Central memory CD8-positive, alpha-beta T cell (primary cell): ENCODE results near the gene FAM221A.

ENCODE experiments used
- ATAC-seq: fragments of 150-1000 bp; cut with Tn5 transposase; replicated peaks from 2 replicates; pipeline ENCODE4 v1.10.0; 2022; ENCODE audit warnings: mild to moderate bottlenecking, moderate FRiP score, moderate number of reproducible peaks; ENCODE audit not compliant: poor library complexity, severe bottlenecking; ENCODE audit errors: extremely low read depth
- DNase-seq, 2 donors: peaks; one replicate each; pipeline ENCODE4 v3.0.0; 2021; ENCODE audit warnings: low spot score in 2 of 2
- H3K27ac Mint-ChIP-seq: one replicate; pipeline ENCODE4 v1.8.0; 2022; ENCODE audit warnings: low read depth, mild to moderate bottlenecking, moderate library complexity, mixed read lengths
- H3K27me3 Mint-ChIP-seq: one replicate; pipeline ENCODE4 v1.8.0; 2022; ENCODE audit warnings: mixed read lengths
- H3K36me3 Mint-ChIP-seq: one replicate; pipeline ENCODE4 v1.8.0; 2022; ENCODE audit warnings: mild to moderate bottlenecking, moderate library complexity, mixed read lengths; ENCODE audit not compliant: insufficient read depth
- H3K4me1 Mint-ChIP-seq: one replicate; pipeline ENCODE4 v1.8.0; 2022; ENCODE audit warnings: mixed read lengths
- H3K4me3 Mint-ChIP-seq: one replicate; pipeline ENCODE4 v1.8.0; 2022; ENCODE audit warnings: mild to moderate bottlenecking, moderate library complexity, mixed read lengths
- H3K9me3 Mint-ChIP-seq: one replicate; pipeline ENCODE4 v1.8.0; 2022; ENCODE audit warnings: mixed read lengths

Gene FAM221A, protein sequence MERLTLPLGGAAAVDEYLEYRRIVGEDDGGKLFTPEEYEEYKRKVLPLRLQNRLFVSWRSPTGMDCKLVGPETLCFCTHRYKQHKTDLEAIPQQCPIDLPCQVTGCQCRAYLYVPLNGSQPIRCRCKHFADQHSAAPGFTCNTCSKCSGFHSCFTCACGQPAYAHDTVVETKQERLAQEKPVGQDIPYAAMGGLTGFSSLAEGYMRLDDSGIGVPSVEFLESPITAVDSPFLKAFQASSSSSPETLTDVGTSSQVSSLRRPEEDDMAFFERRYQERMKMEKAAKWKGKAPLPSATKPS

DNA sequence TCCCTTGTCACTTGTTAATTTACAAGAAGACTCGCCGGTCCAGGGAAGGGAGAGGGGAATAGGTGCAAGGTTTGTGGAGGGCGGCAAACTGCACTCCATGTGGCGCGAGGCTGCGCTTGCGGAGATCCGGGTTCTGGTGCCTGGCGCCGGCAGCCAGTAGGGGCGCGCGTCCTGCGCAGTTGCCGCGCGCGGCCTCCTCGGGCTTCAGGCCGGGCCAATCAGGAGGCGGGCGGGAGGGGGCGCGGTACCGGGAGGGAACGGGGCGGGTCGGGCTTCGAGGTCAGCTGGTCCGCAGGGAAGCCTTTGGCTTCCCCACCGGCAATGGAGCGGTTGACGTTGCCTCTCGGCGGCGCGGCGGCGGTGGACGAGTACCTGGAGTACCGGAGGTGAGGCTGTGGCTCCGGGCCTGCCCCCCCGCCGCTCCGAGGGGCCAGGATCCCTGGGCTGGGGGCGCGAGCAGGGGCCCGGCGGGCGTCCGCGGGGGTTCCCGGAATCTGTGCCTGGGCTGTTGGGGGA is at the start of gene FAM221A:
Gene FAM221A (plus strand): TSS at position 302 of the 516 bp plus-strand sequence. CDS start 20 bp downstream, at position 322.
- Mint-ChIP-seq H3K27me3 (no peaks in the 10 kb centered on the region), H3K9me3 (no peaks in the 10 kb centered on the region), H3K36me3 (peaks cover 7% of the 10 kb centered on the region), H3K4me1 (no peaks in the 10 kb centered on the region), H3K27ac (peak within 1 kb of the TSS; percentile 44), H3K4me3 (peak within 1 kb of the TSS; percentile 87)
- peak; percentile 95 for ATAC-seq
- peak; percentile 49 to 51 for DNase-seq

DNA sequence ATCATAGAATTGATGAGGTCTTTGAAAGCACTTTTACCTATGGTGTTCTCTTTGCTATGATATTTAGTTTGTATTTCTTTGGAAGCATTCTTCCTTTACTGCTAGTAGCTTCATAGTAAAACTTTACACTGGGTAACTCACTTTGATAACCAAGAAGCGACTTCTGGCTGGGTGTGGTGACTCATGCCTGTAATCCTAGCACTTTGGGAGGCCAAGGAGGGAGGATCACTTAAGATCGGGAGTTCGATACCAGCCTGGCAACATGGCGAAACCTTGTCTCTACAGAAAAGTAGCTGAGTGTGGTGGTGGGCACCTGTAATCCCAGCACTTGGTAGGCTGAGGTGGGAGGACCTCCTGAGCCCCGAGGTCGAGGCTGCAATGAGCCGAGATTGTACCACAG is 46.6 kb upstream of the FAM221A start:
- Mint-ChIP-seq H3K27ac (no peak overlapping the region), H3K4me1 (peaks cover 5% of the 10 kb centered on the region), H3K9me3 (no peaks in the 10 kb centered on the region), H3K27me3 (no peaks in the 10 kb centered on the region), H3K36me3 (peaks cover 6% of the 10 kb centered on the region), H3K4me3 (no peak overlapping the region)
- DNase-seq = no peak
- ATAC-seq = no peak

DNA sequence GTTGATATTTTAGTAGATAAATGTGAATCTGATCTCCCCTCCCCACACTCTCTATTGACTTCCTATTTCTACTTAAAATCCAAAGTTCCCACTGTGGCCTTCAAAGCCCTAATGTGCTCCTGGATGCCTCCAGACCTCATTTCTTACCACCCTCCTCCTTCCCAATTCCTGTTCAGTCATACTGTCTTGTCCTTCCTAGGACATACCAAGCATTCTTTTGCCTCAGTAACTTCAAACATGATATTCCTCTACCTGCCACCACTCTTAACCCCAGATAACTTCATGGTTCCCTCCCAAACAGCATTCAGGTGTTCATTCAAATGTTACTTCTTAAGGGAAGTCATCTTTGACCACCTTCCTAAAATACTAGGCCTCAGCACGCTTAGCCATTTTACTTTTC is 34.2 kb upstream of the FAM221A start:
- DNase-seq = no peak
- no peaks in the 10 kb centered on the region for H3K9me3 Mint-ChIP-seq
- H3K36me3 Mint-ChIP-seq = peaks cover 3% of the 10 kb centered on the region
- no peaks in the 10 kb centered on the region for H3K27me3 Mint-ChIP-seq
- H3K27ac Mint-ChIP-seq = no peak overlapping the region
- ATAC-seq = no peak
- no peak overlapping the region for H3K4me3 Mint-ChIP-seq
- H3K4me1 Mint-ChIP-seq = no peaks in the 10 kb centered on the region

DNA sequence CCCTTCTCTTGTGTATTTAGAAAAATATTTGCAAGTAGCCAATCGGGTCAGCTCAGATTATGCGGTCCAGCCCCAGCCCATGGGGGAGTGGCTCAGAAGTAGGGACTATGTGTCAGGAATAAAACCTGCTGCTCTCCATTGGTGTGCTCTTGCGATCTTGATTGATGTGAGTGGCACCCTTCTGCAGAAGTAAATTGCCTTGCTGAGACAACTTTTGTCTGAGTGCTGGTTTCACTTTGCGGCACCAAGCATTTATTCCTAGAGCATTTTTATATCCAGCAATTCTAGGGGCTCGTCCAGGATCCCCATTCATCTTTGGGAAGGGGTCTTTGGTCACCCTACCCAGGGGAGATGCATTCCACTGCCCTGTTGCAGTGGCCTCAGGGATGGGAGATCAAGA is 26.1 kb upstream of the FAM221A start:
- Mint-ChIP-seq H3K4me1 (no peaks in the 10 kb centered on the region), H3K9me3 (peaks cover 23% of the 10 kb centered on the region), H3K27me3 (peaks cover 14% of the 10 kb centered on the region), H3K27ac (no peak overlapping the region), H3K4me3 (no peak overlapping the region), H3K36me3 (no peaks in the 10 kb centered on the region)
- DNase-seq (no peak), ATAC-seq (no peak)

DNA sequence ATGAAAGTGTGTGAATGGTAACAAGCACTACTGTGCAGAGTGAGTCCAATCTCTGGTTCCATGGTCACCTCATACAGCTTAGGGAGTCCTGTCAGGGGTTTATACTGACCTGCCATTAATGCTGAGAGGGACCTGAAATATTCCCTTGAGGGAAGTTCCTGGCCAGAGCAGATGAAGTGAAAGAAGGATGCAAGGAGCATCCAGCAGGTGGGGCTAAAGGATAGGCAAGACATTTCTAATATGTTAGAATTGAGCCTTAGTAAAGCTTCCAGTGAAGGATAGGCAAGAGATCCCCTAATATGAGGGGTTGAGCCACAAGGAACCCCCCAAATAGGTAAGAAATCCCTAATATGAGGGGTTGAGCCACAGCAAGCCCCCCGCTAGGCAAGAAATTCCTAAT is 25.5 kb upstream of the FAM221A start:
- Mint-ChIP-seq H3K27me3 (peaks cover 14% of the 10 kb centered on the region), H3K9me3 (peaks cover 25% of the 10 kb centered on the region)
- DNase-seq = no peak

DNA sequence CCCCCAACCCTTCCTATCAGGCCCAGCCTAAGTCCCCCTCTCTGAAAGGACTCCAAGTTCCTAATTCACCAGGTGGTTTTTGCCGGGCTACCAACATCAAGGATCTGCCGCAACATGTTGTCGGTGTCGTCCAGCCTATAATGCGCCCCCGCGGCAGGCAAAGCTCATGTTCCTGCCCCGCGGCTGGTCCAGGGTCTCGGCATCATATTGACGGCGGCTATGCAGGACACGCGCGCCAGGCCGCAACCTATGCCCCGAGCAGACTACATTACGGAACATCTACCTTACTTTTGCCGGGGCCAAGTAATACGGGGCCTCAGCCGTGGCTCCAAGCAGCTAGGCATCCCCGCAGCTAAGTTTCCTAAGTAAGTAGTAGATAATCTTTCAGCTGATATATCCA is 24.6 kb upstream of the FAM221A start:
- ATAC-seq = no peak
- peaks cover 25% of the 10 kb centered on the region for H3K9me3 Mint-ChIP-seq

More for the DNA sequence above, 25.5 kb upstream of the FAM221A start:
- ATAC-seq = no peak
- Mint-ChIP-seq H3K36me3 (no peaks in the 10 kb centered on the region), H3K4me3 (no peak overlapping the region), H3K27ac (no peak overlapping the region), H3K4me1 (no peaks in the 10 kb centered on the region)

DNA sequence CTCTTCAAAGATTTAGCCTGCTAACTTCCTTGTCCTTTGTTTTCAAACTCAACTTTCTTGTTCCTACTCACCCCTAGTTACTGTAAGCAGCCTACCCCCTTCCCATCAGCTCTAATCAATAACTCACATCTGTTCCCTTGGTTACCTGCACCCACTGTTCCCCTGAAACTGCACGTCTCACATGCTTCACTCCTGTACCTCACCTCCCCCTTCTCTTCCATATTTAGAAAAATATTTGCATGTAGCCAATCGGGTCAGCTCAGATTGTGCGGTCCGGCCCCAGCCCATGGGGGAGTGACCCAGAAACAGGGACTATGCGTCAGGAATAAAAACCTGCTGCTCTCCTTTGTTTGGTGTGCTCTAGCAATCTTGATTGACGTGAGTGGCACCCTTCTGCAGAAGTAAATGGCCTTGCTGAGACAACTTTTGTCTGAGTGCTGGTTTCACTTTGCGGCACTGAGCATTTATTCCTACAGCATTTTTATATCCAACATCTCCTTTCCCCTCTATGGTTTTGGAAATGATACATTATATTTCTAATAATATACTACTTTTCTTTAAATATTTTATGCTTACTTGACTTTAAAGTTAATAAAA is 21.1 kb upstream of the FAM221A start:
- Mint-ChIP-seq H3K4me1 (no peaks in the 10 kb centered on the region), H3K9me3 (peaks cover 19% of the 10 kb centered on the region), H3K36me3 (no peaks in the 10 kb centered on the region), H3K27ac (no peak overlapping the region), H3K27me3 (peaks cover 14% of the 10 kb centered on the region), H3K4me3 (no peak overlapping the region)
- ATAC-seq (no peak), DNase-seq (no peak)

More for the DNA sequence above, 24.6 kb upstream of the FAM221A start:
- no peak overlapping the region for H3K4me3 Mint-ChIP-seq
- peaks cover 14% of the 10 kb centered on the region for H3K27me3 Mint-ChIP-seq
- H3K4me1 Mint-ChIP-seq = no peaks in the 10 kb centered on the region
- H3K27ac Mint-ChIP-seq = no peak overlapping the region
- no peak for DNase-seq
- H3K36me3 Mint-ChIP-seq = no peaks in the 10 kb centered on the region

DNA sequence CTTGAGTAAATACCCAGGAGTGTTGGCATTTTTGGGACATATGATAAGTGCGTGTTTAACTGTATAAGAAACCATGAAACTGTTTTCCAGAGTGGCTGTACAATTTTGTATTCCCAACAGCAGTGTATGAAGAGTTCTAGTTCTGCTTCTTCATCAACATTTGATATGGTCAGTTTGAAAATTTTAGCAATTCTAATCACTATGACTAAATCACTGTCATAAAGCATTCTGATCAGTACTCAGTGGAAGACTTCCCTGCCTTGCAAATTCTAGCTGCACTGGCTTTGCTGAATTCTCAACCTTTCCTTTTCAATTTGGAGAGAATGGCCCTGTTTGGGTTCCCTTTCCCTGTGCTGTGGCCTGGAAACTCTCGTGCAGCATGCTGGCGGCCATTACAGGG is 18.6 kb upstream of the FAM221A start:
- no peaks in the 10 kb centered on the region for H3K4me1 Mint-ChIP-seq
- ATAC-seq (no peak), DNase-seq (no peak)
- H3K9me3 Mint-ChIP-seq = peaks cover 7% of the 10 kb centered on the region
- no peaks in the 10 kb centered on the region for H3K36me3 Mint-ChIP-seq
- H3K27ac Mint-ChIP-seq = no peak overlapping the region
- peaks cover 12% of the 10 kb centered on the region for H3K27me3 Mint-ChIP-seq
- H3K4me3 Mint-ChIP-seq = no peak overlapping the region

DNA sequence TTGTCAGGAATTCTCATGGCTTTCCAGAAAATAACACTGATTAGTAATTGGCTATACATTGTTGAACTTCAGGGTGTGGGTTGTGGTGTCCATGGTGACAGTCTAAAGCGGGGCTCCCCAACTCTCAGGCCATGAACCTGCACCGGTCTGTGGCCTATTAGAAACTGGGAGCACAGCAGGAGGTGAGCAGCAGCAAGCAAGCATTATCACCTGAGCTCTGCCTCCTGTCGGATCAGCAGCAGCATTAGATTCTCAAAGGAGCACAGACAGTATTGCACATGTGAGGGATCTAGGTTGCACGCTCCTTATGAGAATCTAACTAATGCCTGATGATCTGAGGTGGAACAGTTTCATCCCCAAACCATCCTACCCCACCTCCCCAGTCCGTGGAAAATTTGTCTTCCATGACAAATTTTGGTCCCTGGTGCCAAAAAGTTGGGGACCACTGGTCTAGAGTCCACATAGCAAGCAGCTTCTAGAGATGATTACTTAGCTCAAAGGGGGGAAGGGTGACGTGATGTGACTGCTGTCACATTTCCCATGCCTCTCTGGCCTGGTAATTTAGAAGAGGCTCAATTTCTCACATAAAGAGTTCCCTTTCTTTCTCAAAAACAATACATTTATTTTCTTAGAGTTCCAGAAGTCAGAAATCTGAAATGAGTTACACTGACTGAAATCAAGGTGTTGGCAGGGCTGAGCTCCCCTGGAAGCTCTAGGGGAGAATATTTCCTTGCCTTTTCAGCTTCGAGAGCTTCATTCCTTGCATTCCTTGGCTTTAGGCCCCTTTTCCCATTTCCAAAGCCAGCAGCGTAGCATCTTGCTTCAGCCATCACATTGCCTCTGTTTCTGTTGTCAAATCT is 17.6 kb upstream of the FAM221A start:
- DNase-seq (no peak), ATAC-seq (no peak)
- H3K4me1 Mint-ChIP-seq = no peaks in the 10 kb centered on the region
- H3K36me3 Mint-ChIP-seq = no peaks in the 10 kb centered on the region
- no peak overlapping the region for H3K27ac Mint-ChIP-seq
- no peak overlapping the region for H3K4me3 Mint-ChIP-seq
- H3K9me3 Mint-ChIP-seq = peaks cover 7% of the 10 kb centered on the region
- H3K27me3 Mint-ChIP-seq = peaks cover 3% of the 10 kb centered on the region

DNA sequence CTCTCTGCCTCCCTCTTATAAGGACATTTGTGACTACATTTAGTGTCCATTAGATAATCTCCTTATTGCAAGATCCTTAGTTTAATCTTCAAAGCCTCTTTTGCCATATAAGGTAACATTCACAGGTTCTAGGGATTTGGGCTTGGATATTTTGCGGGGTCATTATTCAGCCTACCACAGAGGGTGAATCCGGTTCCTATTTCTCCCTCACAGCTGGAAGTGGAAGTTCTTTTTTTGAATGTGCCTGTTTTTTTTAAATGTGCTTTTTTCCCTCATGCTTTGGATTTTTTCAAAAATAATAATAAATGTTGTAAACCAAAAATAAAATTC is 17.1 kb upstream of the FAM221A start:
- Mint-ChIP-seq H3K27me3 (no peaks in the 10 kb centered on the region), H3K4me1 (no peaks in the 10 kb centered on the region), H3K36me3 (no peaks in the 10 kb centered on the region), H3K9me3 (peaks cover 7% of the 10 kb centered on the region), H3K27ac (no peak overlapping the region), H3K4me3 (no peak overlapping the region)
- no peak for DNase-seq
- ATAC-seq = no peak

DNA sequence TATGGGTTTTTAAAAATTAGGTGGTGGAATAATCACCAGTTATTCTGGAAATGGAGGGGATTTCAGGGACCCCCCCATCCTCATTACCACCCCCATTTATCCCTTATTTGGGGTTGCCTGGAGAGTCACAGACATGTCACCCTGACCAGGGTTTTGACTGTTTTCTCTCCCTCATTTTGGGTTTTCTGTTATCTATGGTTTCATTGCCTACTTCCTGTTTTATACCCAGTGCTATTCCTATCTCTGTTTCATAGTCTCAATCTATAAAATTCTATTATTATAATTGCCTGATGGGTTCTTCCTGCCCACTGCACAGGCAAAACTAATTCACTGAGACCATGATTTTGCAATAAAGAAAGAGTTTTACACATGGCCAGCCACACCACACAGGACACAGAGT is 15.9 kb upstream of the FAM221A start:
- DNase-seq = no peak
- no peaks in the 10 kb centered on the region for H3K27me3 Mint-ChIP-seq
- H3K4me3 Mint-ChIP-seq = no peak overlapping the region

DNA sequence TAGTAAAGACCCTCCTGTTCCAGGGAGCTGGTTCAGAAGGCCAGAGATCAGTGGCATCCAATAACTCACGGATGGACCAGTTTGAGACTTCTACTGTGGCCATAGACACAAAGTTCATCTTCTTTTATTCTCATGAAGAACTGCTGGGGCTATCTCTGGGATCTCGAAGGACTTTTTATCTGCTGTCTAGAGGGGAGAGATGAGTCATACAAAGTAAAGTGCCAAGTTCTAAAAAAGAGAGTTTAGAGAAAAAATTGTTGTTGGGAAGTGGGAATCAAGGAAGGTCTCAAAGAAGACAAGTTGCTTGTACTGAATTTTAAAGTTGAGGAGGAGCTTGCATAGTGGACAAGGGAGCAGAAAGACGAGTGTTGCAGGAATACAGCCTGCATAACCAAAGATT is 8.0 kb upstream of the FAM221A start:
- H3K4me1 Mint-ChIP-seq = no peaks in the 10 kb centered on the region
- H3K27ac Mint-ChIP-seq = no peak overlapping the region
- ATAC-seq = no peak
- H3K9me3 Mint-ChIP-seq = no peaks in the 10 kb centered on the region
- no peak for DNase-seq
- H3K36me3 Mint-ChIP-seq = no peaks in the 10 kb centered on the region
- peaks cover 18% of the 10 kb centered on the region for H3K27me3 Mint-ChIP-seq
- no peak overlapping the region for H3K4me3 Mint-ChIP-seq

More for the DNA sequence above, 15.9 kb upstream of the FAM221A start:
- Mint-ChIP-seq H3K36me3 (no peaks in the 10 kb centered on the region), H3K9me3 (no peaks in the 10 kb centered on the region), H3K4me1 (no peaks in the 10 kb centered on the region), H3K27ac (no peak overlapping the region)
- ATAC-seq = no peak
